Stimulated activated CD4-positive, alpha-beta T cell treated with anti-CD3 and anti-CD28 coated beads, Interleukin-4, amount 100 ng/mL, for 48 hours (primary cell): Measurements from ENCODE around the gene HINT2.

Experiments
- DNase-seq, 2 donors: peaks; one replicate each; pipeline ENCODE4 v3.0.0-alpha.2; 2020; ENCODE audit warnings: low read depth in 2 of 2

HINT2 gene

GRCh38 chr9:35814841-35815543 lies at the start of gene HINT2:
Gene HINT2 (minus strand): TSS chr9:35815042. CDS start chr9:35814979, 63 bp downstream.
- peak; percentile 94 to 98 for DNase-seq

DNA sequence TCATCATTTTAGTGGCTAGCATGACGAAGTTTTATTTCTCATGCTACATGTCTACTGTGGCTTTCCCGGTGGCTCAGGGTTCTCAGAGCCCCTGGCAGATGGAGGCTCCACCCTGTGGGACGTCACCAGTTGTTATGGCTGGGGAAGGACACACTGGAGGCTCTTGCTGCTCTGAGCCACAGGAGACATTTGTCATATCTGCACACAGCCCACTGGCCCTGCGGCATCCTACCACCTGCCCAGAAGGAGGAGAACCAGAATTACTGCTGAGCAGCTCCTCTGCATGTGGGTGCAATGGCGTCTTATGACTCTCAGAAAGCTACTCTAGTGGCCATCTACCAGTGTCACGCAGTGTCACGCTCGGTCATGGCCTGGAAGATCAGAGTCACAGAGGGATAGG lies 48.7 kb upstream of the HINT2 start:
- no peak for DNase-seq

- no peak for DNase-seq
Observed at GRCh38 chr9:35862328-35862727, 47.5 kb upstream of the HINT2 start.

GRCh38 chr9:35861161-35861897 lies 46.5 kb upstream of the HINT2 start:
- DNase-seq = no peak

DNA sequence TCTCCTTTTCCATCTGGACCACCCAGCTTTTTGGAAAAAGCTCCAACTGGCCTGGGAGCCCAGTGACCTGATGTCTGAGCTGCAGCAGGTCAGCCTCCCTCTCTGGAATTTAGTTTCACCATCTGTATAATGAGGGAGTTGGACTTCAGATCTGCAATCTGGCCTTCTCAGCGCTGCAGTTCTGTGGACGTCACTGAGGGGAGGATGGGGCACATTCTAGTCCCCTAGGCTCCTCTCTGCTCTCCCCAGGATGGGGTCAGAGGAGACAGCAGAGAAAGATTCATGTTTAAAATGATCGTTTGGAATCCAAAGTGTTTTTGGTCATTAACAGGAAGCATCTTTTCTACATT lies 45.1 kb upstream of the HINT2 start:
- no peak for DNase-seq

- DNase-seq = no peak
Observed at GRCh38 chr9:35859310-35859989, 44.6 kb upstream of the HINT2 start.

DNA sequence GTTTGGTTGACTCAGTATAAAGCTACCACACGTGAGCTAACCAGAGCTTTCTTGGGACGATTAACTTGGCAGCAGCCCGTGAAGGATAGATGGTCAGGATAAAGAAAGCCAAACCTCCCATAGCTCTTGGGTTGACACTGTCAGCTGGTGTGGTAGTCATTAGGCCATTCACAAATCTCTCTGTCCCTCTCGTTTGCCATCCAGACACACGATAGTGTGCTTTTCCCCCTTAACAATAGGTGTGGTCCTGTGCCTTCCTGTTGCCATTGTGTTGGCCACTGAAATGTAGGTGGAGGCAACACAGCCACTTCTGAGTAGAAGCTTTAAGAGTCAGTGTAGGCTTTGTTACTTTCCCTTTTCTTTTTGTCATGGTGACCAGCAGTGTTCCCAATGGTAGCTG lies 43.6 kb upstream of the HINT2 start:
- DNase-seq = no peak

DNA sequence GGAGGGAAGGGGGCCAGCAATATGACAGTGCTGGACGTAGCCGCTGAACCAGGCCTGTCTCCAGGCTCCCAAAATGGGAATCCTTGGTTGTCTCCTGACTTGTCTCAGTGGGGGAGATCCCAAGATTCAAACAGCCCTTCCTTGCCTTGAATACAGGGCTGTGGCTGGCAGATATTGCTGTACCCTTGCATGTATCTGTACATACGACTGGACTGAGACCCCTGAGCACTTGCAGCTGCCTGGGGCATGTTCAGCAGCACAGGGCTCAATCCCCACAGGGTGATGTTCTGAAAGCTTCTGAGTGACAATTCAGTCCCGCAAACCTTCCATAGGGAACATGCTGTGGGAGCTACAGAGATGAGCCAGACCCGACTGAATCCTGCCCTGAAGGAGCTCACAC lies 42.0 kb upstream of the HINT2 start:
- DNase-seq = no peak

DNA sequence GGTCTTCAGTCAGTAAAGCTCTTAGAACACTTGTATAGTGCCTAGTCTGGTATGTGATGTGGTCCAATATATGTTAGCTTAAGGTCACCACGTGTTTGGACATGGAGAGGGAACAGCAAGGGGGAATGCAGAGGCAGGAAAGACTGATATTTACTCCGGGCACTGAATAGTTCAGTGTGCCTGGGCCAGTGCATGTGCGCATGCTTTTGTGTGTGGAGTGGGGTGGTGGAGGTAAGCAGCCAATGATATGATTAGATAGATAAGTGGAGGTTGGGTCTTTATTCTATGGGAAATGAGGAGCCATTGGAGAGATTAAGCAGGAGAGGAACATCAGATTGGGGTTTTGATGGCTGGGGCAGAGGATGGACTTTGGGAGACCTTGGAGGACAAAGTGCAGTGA lies 41.4 kb upstream of the HINT2 start:
- no peak for DNase-seq

DNA sequence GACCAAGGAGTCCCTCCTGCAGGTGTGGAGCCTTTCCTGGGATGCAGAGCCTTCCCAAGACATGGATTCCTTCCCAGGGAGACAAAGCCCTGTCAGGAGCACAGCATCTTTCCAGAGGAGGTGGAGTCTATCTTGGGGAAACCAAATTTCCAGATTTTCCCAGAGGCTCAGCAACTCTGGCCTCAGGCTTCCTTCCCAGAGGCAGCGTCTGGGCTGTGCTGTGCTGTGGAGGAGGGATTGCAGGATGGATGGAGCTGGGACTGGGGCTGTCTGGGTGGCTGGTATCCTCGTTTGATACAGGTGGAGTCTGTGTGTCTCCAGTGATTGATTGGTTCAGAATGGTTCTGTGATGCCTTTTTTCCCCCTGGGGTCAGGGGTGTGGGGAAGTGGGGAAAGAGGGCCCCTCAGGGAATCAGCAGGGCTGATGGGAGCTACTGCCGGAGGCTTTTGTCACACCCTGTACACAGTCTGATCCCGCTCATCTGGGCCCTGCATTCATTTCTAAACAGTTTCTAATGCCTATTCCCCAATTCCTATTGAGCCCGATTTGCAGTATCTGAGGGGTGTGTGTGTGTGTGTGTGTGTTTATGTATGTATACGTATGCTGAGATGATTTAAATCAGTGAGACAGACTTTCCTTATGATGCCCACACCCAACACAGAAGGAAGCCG lies 39.4 kb upstream of the HINT2 start:
- DNase-seq = no peak

DNA sequence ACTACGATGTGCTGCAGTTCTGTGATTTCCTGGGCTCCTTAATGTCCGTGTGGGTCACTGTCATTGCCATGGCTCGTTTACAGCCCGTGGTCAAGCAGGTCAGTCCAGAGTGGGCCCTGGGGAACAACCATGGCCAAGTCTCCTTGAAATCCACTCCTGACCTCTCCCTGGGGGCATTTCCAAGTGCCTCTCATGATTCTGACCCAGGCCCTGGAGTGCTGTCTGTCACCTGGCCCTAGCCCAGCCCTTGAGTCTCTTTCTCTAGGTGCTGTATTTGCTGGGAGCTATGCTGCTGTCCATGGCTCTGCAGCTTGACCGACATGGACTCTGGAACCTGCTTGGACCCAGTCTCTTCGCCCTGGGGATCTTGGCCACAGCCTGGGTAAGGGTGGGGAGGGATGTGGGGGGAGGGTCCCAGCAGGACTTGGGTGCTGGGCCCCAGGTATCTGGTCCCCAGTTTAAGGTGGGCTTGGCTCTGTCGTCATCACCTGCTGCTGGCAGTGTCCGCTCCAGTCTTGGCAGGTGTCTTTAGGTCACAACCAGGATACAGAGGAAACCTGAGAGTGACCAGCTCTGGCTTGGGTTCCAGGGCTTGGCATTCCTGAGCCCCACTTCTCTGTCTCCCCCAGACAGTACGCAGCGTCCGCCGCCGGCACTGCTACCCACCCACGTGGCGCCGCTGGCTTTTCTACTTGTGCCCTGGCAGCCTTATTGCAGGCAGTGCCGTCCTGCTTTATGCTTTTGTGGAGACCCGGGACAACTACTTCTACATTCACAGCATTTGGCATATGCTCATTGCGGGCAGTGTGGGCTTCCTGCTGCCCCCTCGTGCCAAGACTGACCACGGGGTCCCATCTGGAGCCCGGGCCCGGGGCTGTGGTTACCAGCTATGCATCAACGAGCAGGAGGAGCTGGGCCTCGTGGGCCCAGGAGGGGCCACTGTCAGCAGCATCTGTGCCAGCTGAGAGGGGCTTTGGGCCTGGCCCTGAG lies 38.3 kb upstream of the HINT2 start:
- DNase-seq = no peak

DNA sequence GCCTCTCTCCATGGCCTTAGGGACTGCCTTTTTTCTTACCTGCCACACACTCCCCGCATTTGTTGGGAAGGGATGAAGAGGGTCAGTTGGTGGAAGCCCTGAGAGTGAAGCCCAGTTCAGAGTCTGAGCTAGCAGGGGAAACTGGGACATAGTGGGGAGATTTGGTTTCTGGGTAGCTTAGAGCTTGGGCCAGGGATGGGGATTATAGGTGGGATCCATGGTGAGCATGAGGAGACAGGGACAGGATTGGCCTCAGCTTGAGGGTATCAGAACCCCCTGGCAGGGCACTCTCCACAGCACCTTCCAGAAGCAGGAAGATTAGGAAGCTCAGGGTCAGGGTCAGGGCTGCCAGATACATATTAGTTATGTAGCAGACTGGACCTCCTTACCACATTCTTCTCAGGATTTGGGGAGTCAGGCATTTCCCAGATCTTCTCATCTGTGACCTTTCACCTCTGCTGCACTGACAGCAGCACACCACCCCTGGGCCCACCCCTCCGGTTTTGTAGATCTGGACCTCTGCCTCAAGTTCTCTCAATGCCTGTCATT lies 37.5 kb upstream of the HINT2 start:
- DNase-seq = no peak

DNA sequence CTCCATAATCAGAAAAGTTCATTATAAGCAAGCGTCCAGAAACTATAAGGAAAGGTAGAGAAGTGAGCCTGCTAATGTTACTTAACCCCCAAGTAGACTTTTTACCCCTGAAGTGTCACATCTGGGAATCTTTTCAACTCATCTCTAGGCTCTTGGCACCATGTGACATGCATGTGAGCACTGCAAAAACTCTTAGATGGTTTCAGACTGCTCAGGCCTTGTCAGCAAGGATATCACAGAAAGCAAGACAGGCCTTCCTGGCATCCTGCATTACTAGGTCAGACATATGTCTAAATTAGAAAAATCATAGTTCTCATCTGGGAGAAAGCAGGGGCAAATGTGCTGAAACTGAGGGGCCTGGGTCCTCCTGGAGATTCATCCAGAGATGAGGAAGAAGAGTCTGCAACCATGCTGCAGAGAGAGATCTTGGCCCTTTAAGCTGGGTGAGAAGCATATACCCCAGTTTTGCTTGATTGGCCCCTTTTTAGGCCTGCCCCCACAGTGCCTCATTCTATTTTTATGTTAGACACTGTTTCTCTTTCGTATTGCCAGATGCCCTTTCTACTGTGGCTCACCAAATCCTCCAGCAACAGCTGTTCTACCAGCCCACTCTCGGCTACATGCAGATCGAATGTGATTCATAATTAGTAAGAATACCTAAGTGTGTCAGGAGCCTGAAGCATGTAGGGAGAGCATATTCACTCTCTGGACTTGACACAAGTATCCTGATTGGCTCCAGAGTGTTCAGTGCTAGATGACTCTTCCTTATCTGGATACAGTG lies 33.1 kb upstream of the HINT2 start:
- DNase-seq = peak; percentile 20 to 35

GRCh38 chr9:35845824-35846771 lies 31.3 kb upstream of the HINT2 start:
- no peak for DNase-seq

DNA sequence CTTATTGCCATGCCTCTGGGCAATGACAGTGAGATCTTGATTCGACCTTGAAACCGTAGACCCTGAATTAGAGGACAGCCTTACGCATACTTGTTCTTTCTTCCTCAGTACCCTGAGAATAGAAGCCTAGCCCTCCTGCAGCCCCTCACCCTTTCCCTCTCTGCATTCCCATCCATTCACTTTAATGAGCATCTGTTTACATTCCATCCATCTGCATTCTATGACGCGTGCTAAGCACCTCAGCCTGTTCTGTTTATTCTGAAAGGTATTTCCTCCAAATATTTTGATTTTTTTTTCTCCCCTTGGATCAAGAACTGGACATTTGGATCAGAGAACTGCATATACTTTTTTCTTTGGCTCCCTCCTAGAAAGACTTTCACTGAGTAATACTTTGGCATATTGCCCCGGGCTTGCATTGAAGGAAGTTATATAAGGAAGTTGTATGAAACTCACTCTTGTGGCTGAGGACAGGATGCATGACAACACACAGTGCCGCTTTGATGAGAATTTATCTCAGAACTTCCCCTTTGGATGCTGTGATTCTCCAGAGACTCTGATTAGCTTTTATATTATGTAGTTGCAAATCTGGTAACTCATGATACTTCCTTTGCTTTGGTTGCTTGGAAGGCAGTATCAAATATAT lies 29.9 kb upstream of the HINT2 start:
- DNase-seq = no peak

DNA sequence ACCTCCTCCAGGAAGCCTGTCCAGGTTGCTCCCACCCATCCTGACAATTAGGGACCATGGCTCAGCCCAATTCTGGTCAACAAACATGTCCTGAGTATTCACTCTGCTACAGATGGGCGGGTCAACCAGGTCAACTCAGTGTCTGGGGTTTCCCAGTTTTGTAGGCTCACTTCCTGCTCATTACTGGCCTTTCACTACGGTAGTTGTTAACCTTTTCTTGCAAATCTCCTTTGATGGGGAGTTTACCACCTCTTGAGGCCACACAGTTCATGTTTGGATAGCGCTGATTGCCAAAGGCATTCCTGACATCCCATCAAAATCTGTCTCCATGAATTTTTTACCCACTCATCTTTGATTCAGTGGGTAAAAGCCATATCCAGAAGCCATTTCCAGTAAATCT lies 28.0 kb upstream of the HINT2 start:
- DNase-seq = no peak

- DNase-seq = no peak
Observed at GRCh38 chr9:35842020-35842745, 27.3 kb upstream of the HINT2 start.

GRCh38 chr9:35841645-35841900 lies 26.7 kb upstream of the HINT2 start:
- DNase-seq = no peak
